Astrocyte (in vitro differentiated cells and primary cell): ENCODE data around the gene GPR62. TPM values are rescaled to one million over a fixed set of nuclear protein-coding genes. Genes with fewer than 3 reads are reported as not detected.

Experiments used
- DNase-seq: peaks from one replicate; pipeline ENCODE4 v3.0.0-alpha.2; 2010; ENCODE audit warnings: low read depth
- FAIRE-seq: peaks from 2 replicates; lab custom pipeline; 2011; peaks lifted over from hg19 to GRCh38; lab: Jason Lieb, UNC
- H2AFZ ChIP-seq: 2 replicates; pipeline ENCODE4 v1.6.0; 2012; ENCODE audit warnings: low read depth, low read length, inconsistent platforms
- H3K27ac ChIP-seq: 2 replicates; pipeline ENCODE4 v1.5.1; 2011; ENCODE audit warnings: low read depth, low read length, inconsistent platforms
- H3K27me3 ChIP-seq: 2 replicates; pipeline ENCODE4 v1.6.0; 2011; ENCODE audit warnings: low read length, inconsistent platforms; ENCODE audit not compliant: insufficient read depth
- H3K36me3 ChIP-seq: 2 replicates; pipeline ENCODE4 v1.5.1; 2011; ENCODE audit warnings: low read length, inconsistent platforms; ENCODE audit not compliant: insufficient read depth
- H3K4me1 ChIP-seq: 2 replicates; pipeline ENCODE4 v1.5.1; 2011; ENCODE audit warnings: low read length, inconsistent platforms; ENCODE audit not compliant: insufficient read depth
- H3K4me2 ChIP-seq: 2 replicates; pipeline ENCODE4 v1.6.0; 2012; ENCODE audit warnings: low read length, inconsistent platforms
- H3K4me3 ChIP-seq: 2 replicates; pipeline ENCODE4 v1.5.1; 2011; ENCODE audit warnings: low read depth, mild to moderate bottlenecking, low read length, inconsistent platforms; ENCODE audit not compliant: insufficient read depth
- H3K79me2 ChIP-seq: 2 replicates; pipeline ENCODE4 v1.6.0; 2012; ENCODE audit warnings: mild to moderate bottlenecking, low read length, inconsistent platforms; ENCODE audit not compliant: insufficient read depth
- H3K9ac ChIP-seq: 2 replicates; pipeline ENCODE4 v1.6.0; 2012; ENCODE audit warnings: mild to moderate bottlenecking, low read length, inconsistent platforms
- H3K9me3 ChIP-seq: 2 replicates; pipeline ENCODE4 v1.5.1; 2012; ENCODE audit warnings: low read depth, mild to moderate bottlenecking, low read length, inconsistent platforms; ENCODE audit not compliant: insufficient read depth
- H4K20me1 ChIP-seq: 2 replicates; pipeline ENCODE4 v1.6.0; 2012; ENCODE audit warnings: low read length, inconsistent platforms; ENCODE audit not compliant: insufficient read depth
- H3K27ac Mint-ChIP-seq: one replicate; pipeline ENCODE4 v1.8.0; 2021; ENCODE audit warnings: mild to moderate bottlenecking, mixed read lengths; ENCODE audit not compliant: unreplicated experiment
- H3K27me3 Mint-ChIP-seq: one replicate; pipeline ENCODE4 v1.8.0; 2021; ENCODE audit warnings: low read depth, mixed read lengths; ENCODE audit not compliant: unreplicated experiment
- H3K36me3 Mint-ChIP-seq: one replicate; pipeline ENCODE4 v1.8.0; 2021; ENCODE audit warnings: low read depth, mixed read lengths; ENCODE audit not compliant: unreplicated experiment
- H3K4me1 Mint-ChIP-seq: one replicate; pipeline ENCODE4 v1.8.0; 2021; ENCODE audit warnings: low read depth, mixed read lengths; ENCODE audit not compliant: unreplicated experiment
- H3K4me3 Mint-ChIP-seq: one replicate; pipeline ENCODE4 v1.8.0; 2021; ENCODE audit warnings: mild to moderate bottlenecking, moderate library complexity, mixed read lengths; ENCODE audit not compliant: unreplicated experiment
- H3K9me3 Mint-ChIP-seq: one replicate; pipeline ENCODE4 v1.8.0; 2021; ENCODE audit warnings: mild to moderate bottlenecking, mixed read lengths; ENCODE audit not compliant: unreplicated experiment
- EZH2 ChIP-seq: IDR thresholded peaks from 2 replicates; pipeline ENCODE4 v1.6.1; 2012; ENCODE audit warnings: mild to moderate bottlenecking, low read length, inconsistent platforms; ENCODE audit not compliant: insufficient read depth
- total RNA-seq: library from RNA; stranded (reverse); gene quantifications from 2 replicates; pipeline ENCODE4 v1.2.1, GENCODE V29; 2021
- TF ChIP-seq, protein P1 (sequence below): IDR thresholded peaks from 2 replicates; pipeline ENCODE4 v1.5.1; 2011; ENCODE audit warnings: low read depth, mild to moderate bottlenecking, inconsistent platforms, low read length, moderate library complexity; ENCODE audit not compliant: insufficient read depth

Gene GPR62
- total RNA-seq, 1 donor from 2014 or later: not detected

- TF ChIP-seq EZH2: no peak
- TF ChIP-seq, protein P1, sequence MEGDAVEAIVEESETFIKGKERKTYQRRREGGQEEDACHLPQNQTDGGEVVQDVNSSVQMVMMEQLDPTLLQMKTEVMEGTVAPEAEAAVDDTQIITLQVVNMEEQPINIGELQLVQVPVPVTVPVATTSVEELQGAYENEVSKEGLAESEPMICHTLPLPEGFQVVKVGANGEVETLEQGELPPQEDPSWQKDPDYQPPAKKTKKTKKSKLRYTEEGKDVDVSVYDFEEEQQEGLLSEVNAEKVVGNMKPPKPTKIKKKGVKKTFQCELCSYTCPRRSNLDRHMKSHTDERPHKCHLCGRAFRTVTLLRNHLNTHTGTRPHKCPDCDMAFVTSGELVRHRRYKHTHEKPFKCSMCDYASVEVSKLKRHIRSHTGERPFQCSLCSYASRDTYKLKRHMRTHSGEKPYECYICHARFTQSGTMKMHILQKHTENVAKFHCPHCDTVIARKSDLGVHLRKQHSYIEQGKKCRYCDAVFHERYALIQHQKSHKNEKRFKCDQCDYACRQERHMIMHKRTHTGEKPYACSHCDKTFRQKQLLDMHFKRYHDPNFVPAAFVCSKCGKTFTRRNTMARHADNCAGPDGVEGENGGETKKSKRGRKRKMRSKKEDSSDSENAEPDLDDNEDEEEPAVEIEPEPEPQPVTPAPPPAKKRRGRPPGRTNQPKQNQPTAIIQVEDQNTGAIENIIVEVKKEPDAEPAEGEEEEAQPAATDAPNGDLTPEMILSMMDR: no peak
- H3K27ac ChIP-seq: no peak overlapping the region
- H3K9me3 ChIP-seq: no peaks in the 10 kb centered on the region
- no peak for FAIRE-seq
- no peaks in the 10 kb centered on the region for H3K79me2 ChIP-seq
- H3K4me1 ChIP-seq: peaks cover 9% of the 10 kb centered on the region
- peaks cover 12% of the 10 kb centered on the region for H3K36me3 Mint-ChIP-seq
- H3K27ac Mint-ChIP-seq: no peak overlapping the region
- no peak overlapping the region for H3K9ac ChIP-seq
- peaks cover 9% of the 10 kb centered on the region for H3K27me3 ChIP-seq
- H3K4me3 ChIP-seq: no peak overlapping the region
- peaks cover 38% of the 10 kb centered on the region for H3K27me3 Mint-ChIP-seq
- peaks cover 16% of the 10 kb centered on the region for H4K20me1 ChIP-seq
- peaks cover 5% of the 10 kb centered on the region for H3K9me3 Mint-ChIP-seq
- H2AFZ ChIP-seq: no peak overlapping the region
- no peak overlapping the region for H3K4me3 Mint-ChIP-seq
- H3K36me3 ChIP-seq: peaks cover 4% of the 10 kb centered on the region
- H3K4me1 Mint-ChIP-seq: no peaks in the 10 kb centered on the region
- no peak for DNase-seq
- H3K4me2 ChIP-seq: no peak overlapping the region
These were observed 1.1 kb upstream of the GPR62 start for GRCh38 chr3:51954105-51954504.

DNA sequence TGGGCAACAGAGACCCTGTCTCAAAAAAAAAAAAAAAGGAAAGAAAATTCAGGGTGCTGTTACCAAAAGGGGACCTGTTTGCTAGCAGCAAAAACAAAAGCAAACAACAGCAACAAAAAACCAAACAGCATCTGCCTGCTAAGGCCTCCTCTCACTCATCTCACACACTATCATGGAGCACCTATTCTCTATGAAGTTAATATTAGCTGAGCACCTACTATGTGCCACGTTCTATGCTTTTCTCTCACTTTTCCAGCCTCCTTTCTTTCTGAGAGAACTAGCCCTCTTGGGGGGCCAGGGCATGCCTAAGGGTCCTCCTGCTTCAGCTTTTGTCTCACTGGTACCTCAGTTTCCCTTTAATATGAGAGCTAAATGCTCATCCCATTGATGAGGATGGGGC lies 468 bp upstream of the GPR62 start:
- peaks cover 9% of the 10 kb centered on the region for H3K4me1 ChIP-seq
- no peaks in the 10 kb centered on the region for H3K79me2 ChIP-seq
- no peak overlapping the region for H3K27ac ChIP-seq
- peaks cover 35% of the 10 kb centered on the region for H3K27me3 Mint-ChIP-seq
- no peaks in the 10 kb centered on the region for H3K4me1 Mint-ChIP-seq
- peaks cover 12% of the 10 kb centered on the region for H3K36me3 Mint-ChIP-seq
- H3K4me3 ChIP-seq: no peak overlapping the region
- TF ChIP-seq, protein P1: no peak
- TF ChIP-seq EZH2: no peak
- no peak overlapping the region for H3K27ac Mint-ChIP-seq
- no peaks in the 10 kb centered on the region for H3K9me3 ChIP-seq
- peaks cover 4% of the 10 kb centered on the region for H3K36me3 ChIP-seq
- no peak overlapping the region for H3K4me2 ChIP-seq
- H3K27me3 ChIP-seq: peaks cover 9% of the 10 kb centered on the region
- H4K20me1 ChIP-seq: peaks cover 16% of the 10 kb centered on the region
- no peak overlapping the region for H3K4me3 Mint-ChIP-seq
- peaks cover 5% of the 10 kb centered on the region for H3K9me3 Mint-ChIP-seq
- DNase-seq: no peak
- no peak overlapping the region for H2AFZ ChIP-seq
- FAIRE-seq: no peak
- H3K9ac ChIP-seq: no peak overlapping the region

GRCh38 chr3:51955893-51956770 lies 951 bp downstream of the GPR62 start:
- peak overlapping the region; percentile 39 for H3K4me3 ChIP-seq
- H2AFZ ChIP-seq: peak overlapping the region; percentile 69
- H3K9ac ChIP-seq: peak overlapping the region; percentile 2
- peaks cover 9% of the 10 kb centered on the region for H3K4me1 ChIP-seq
- Mint-ChIP-seq H3K36me3 (peaks cover 22% of the 10 kb centered on the region), H3K4me3 (no peak overlapping the region), H3K9me3 (peaks cover 5% of the 10 kb centered on the region), H3K27me3 (peaks cover 29% of the 10 kb centered on the region), H3K4me1 (no peaks in the 10 kb centered on the region), H3K27ac (no peak overlapping the region)
- DNase-seq: peak; percentile 47
- no peak overlapping the region for H3K27ac ChIP-seq
- H3K36me3 ChIP-seq: peaks cover 4% of the 10 kb centered on the region
- H4K20me1 ChIP-seq: peaks cover 24% of the 10 kb centered on the region
- H3K4me2 ChIP-seq: peak overlapping the region; percentile 84
- H3K27me3 ChIP-seq: peaks cover 7% of the 10 kb centered on the region
- H3K9me3 ChIP-seq: no peaks in the 10 kb centered on the region
- H3K79me2 ChIP-seq: no peaks in the 10 kb centered on the region
- TF ChIP-seq EZH2: no peak
- TF ChIP-seq, protein P1: peak; percentile 23
- FAIRE-seq: no peak
